ENCODE data around the gene ABCC1. TPM values are rescaled to one million over a fixed set of nuclear protein-coding genes. Genes with fewer than 3 reads are reported as not detected.
"Not testable (repeated sequence)": the region's sequence is repeated elsewhere in the genome, so short reads cannot be mapped to it uniquely, and the experiment has no call there.

The ABCC1 gene
- total RNA-seq, 6 donors from 2014 or later = 35.4 to 106 (median 44.8) TPM

- no peak for ATAC-seq (ENCODE audit: low FRiP score in 2 of 2)
- H3K27ac ChIP-seq = no peak overlapping the region
- H3K36me3 ChIP-seq = peaks cover 0 to 44% (median 30%) of the 10 kb centered on the region in 4 donors
These were observed 149.9 kb downstream of the ABCC1 start for GRCh38 chr16:16099320-16099719.

GRCh38 chr16:16100631-16101030 lies 151.2 kb downstream of the ABCC1 start:
- Histone ChIP-seq H3K36me3 (peaks cover 0 to 43% (median 34%) of the 10 kb centered on the region in 4 donors), H3K27me3 (no peaks in the 10 kb centered on the region), H3K4me3 (no peak overlapping the region), H3K9me3 (peaks cover 0 to 7% (median 0%) of the 10 kb centered on the region in 4 donors), H3K4me1 (peaks cover 12 to 20% (median 16%) of the 10 kb centered on the region in 4 donors), H3K27ac (peak overlapping the region in 1 of 4 donors; percentile 35)
- 49 to 62% methylated on average over 8 of the region's 8 CpGs for WGBS, 2 donors
- TF ChIP-seq CTCF (IDR thresholded peaks at IDR 0.05) (no peak), POLR2AphosphoS5 (IDR thresholded peaks at IDR 0.05) (no peak), POLR2A (IDR thresholded peaks at IDR 0.05) (no peak), EP300 (IDR thresholded peaks at IDR 0.05) (no peak)
- DNase-seq (no peak), ATAC-seq (ENCODE audit: low FRiP score in 2 of 2) (no peak)

More at GRCh38 chr16:16099320-16099719, 149.9 kb downstream of the ABCC1 start:
- Histone ChIP-seq H3K27me3 (no peaks in the 10 kb centered on the region), H3K4me3 (no peak overlapping the region), H3K9me3 (peaks cover 0 to 7% (median 0%) of the 10 kb centered on the region in 4 donors), H3K4me1 (peaks cover 12 to 21% (median 16%) of the 10 kb centered on the region in 4 donors)
- no peak for DNase-seq
- WGBS, 2 donors = 93 to 98% methylated on average over 3 to 4 of the region's 4 CpGs
- TF ChIP-seq POLR2AphosphoS5 (IDR thresholded peaks at IDR 0.05) = no peak
- TF ChIP-seq EP300 (IDR thresholded peaks at IDR 0.05) = no peak
- no peak for TF ChIP-seq POLR2A (IDR thresholded peaks at IDR 0.05)
- no peak for TF ChIP-seq CTCF (IDR thresholded peaks at IDR 0.05)

- TF ChIP-seq POLR2A (IDR thresholded peaks at IDR 0.05) (no peak), EP300 (IDR thresholded peaks at IDR 0.05) (peak in 2 of 4 donors; percentile 68 to 81), POLR2AphosphoS5 (IDR thresholded peaks at IDR 0.05) (peak; percentile 19 to 92), CTCF (IDR thresholded peaks at IDR 0.05) (no peak)
- Histone ChIP-seq H3K4me3 (no peak overlapping the region), H3K27ac (no peak overlapping the region), H3K9me3 (peaks cover 0 to 7% (median 0%) of the 10 kb centered on the region in 4 donors), H3K36me3 (peaks cover 0 to 51% (median 35%) of the 10 kb centered on the region in 4 donors), H3K4me1 (peaks cover 9 to 14% (median 12%) of the 10 kb centered on the region in 4 donors), H3K27me3 (no peaks in the 10 kb centered on the region)
- ATAC-seq (ENCODE audit: low FRiP score in 2 of 2) (no peak), DNase-seq (no peak)
- WGBS, 2 donors = 72 to 78% methylated on average over 5 of the region's 5 CpGs
These were observed 152.2 kb downstream of the ABCC1 start for GRCh38 chr16:16101585-16101984.

- no peaks in the 10 kb centered on the region for H3K27me3 ChIP-seq
- ATAC-seq (ENCODE audit: low FRiP score in 2 of 2) = no peak
- H3K4me1 ChIP-seq = peaks cover 4 to 14% (median 9%) of the 10 kb centered on the region in 4 donors
- TF ChIP-seq CTCF (IDR thresholded peaks at IDR 0.05) (no peak), POLR2A (IDR thresholded peaks at IDR 0.05) (no peak), POLR2AphosphoS5 (IDR thresholded peaks at IDR 0.05) (no peak), EP300 (IDR thresholded peaks at IDR 0.05) (no peak)
- WGBS, 2 donors = 94 to 100% methylated on average over 4 of the region's 4 CpGs
- no peak for DNase-seq
- no peak overlapping the region for H3K27ac ChIP-seq
- H3K36me3 ChIP-seq = peaks cover 0 to 56% (median 40%) of the 10 kb centered on the region in 4 donors
- H3K4me3 ChIP-seq = no peak overlapping the region
- H3K9me3 ChIP-seq = peaks cover 0 to 7% (median 0%) of the 10 kb centered on the region in 4 donors
These were observed 153.3 kb downstream of the ABCC1 start for GRCh38 chr16:16102738-16103137.

GRCh38 chr16:16104132-16104803 lies 154.9 kb downstream of the ABCC1 start:
- H3K27ac ChIP-seq; DNase-seq; H3K27me3 ChIP-seq; H3K9me3 ChIP-seq; ATAC-seq (ENCODE audit: low FRiP score in 2 of 2); H3K4me3 ChIP-seq: not testable (repeated sequence)
- peaks cover 0 to 62% (median 45%) of the 10 kb centered on the region in 4 donors for H3K36me3 ChIP-seq
- WGBS, 2 donors = 89 to 95% methylated on average over 14 to 16 of the region's 16 CpGs
- peaks cover 4 to 14% (median 9%) of the 10 kb centered on the region in 4 donors for H3K4me1 ChIP-seq

- not testable (repeated sequence) for H3K27me3 ChIP-seq; ATAC-seq (ENCODE audit: low FRiP score in 2 of 2); H3K4me3 ChIP-seq; H3K27ac ChIP-seq; H3K9me3 ChIP-seq
- WGBS, 2 donors = 95 to 98% methylated on average over 11 to 21 of the region's 21 CpGs
- Histone ChIP-seq H3K4me1 (peaks cover 4 to 14% (median 9%) of the 10 kb centered on the region in 4 donors), H3K36me3 (peaks cover 0 to 65% (median 45%) of the 10 kb centered on the region in 4 donors)
- peak in 1 of 2 donors; percentile 76 for DNase-seq
These were observed 155.4 kb downstream of the ABCC1 start for GRCh38 chr16:16104804-16105141.
